A673 (cell line): Measurements from ENCODE around the gene LRP1.

Experiments used
- CTCF ChIP-seq: fragments of 300-800, 200-600 bp; sonication (generic); conservative IDR thresholded peaks from 2 replicates; pipeline ENCODE4 v1.5.1; 2017; ENCODE audit warnings: low read depth, mild to moderate bottlenecking, antibody characterized with exemption, low read length, moderate library complexity, mixed read lengths
- EZH2 ChIP-seq: fragments of 200-600 bp; sonication (generic); IDR thresholded peaks from 2 replicates; pipeline ENCODE4 v1.6.1; 2017; ENCODE audit warnings: borderline replicate concordance, low read depth, mild to moderate bottlenecking, mixed read lengths, antibody characterized with exemption, low read length; ENCODE audit not compliant: poor library complexity, severe bottlenecking

- TF ChIP-seq CTCF, result no peak
- TF ChIP-seq EZH2, result no peak
Measured at GRCh38 chr12:57165741-57166140, 37.5 kb downstream of the LRP1 start.
